HG03139 (cell line): ENCODE results near the gene SOS1.
"Not testable (repeated sequence)": the region's sequence is repeated elsewhere in the genome, so short reads cannot be mapped to it uniquely, and the experiment has no call there.

ENCODE experiments used
- ATAC-seq: cut with Tn5 transposase; IDR thresholded peaks from one replicate; pipeline ENCODE4 v1.9.1; 2021; ENCODE audit not compliant: unreplicated experiment

The SOS1 gene

DNA sequence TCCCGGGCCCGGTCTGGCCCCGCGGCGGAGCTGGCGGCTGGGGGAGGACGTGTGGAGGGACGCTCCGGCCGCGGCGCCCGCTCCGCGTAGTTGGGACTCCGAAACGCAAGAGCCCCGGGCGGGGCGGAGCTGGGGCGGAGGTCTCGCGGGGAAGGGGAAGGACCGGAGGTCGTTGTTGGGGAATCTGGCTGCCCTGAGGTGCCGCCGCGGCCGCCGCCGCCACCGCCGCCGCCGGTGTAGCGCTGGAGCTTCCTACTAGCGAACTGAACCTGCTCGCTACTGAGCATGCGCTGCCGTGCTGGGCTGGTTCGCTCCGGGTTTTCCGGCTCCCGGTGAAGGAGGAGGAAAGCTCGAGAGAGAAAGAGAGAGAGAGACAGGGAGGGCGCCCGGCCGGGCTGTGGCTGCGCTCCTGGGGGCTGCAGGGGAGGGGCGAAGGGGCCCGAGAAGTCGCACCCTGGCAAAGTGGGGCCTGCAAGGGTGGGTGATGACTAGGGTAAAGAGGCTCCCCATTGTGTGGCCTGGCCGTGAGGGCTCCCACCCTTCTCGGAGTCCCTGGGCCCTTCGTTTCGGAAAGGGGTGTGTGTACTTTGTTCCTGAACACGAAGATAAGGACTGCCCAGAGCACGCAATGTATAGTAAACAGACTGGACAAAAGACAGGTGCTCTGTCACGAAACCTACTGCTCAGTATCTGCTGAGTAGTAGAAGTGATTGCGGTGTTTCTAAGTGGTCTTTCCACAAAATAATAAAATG lies at the start of gene SOS1:
Gene SOS1 (minus strand): TSS at position 281 of the 752 bp plus-strand sequence. CDS start 629 bp downstream, outside the sequence.
- ATAC-seq: peak; percentile 41

DNA sequence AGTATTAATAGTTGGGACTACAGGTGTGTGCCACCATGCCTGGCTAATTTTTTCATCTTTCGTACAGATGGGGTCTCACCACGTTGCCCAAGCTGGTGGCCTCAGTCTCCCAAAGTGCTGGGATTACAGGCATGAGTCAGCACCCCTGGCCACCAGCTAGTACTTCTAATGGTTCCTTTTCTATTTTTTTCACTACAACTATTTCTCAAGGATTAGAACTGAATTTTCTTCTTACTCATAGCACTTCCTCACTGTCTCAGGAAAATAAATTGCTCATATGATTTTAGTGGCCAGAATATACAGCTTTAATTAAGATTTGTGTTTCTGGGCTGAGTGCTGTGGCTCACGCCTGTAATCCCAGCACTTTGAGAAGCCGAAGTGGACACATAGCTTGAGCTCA lies 43.2 kb upstream of the SOS1 start:
- no peak for ATAC-seq

GRCh38 chr2:39160982-39161381 lies 40.1 kb upstream of the SOS1 start:
- no peak for ATAC-seq

GRCh38 chr2:39159283-39159682 lies 38.4 kb upstream of the SOS1 start:
- ATAC-seq: no peak

- ATAC-seq: no peak
These were observed 37.5 kb upstream of the SOS1 start for GRCh38 chr2:39158351-39158750.

GRCh38 chr2:39156846-39157245 lies 36.0 kb upstream of the SOS1 start:
- no peak for ATAC-seq

- ATAC-seq: no peak
These were observed 35.3 kb upstream of the SOS1 start for GRCh38 chr2:39156107-39156506.

DNA sequence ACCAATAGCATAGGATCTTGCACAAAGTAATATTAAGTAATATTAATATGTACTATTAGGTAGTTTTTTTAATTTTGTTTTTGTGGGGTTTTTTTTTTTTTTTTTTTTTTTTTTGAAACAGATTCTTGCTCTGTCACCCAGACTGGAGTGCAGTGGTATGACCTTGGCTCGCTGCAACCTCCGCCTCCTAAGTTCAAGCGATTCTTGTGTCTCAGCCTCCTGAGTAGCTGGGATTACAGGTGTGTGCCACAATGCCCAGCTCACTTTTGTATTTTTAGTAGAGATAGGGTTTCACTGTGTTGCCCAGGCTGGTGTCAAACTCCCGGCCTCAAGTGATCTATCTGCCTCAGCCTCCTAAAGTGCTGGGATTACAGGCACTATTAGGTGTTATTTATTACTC lies 34.7 kb upstream of the SOS1 start:
- ATAC-seq: not testable (repeated sequence)

DNA sequence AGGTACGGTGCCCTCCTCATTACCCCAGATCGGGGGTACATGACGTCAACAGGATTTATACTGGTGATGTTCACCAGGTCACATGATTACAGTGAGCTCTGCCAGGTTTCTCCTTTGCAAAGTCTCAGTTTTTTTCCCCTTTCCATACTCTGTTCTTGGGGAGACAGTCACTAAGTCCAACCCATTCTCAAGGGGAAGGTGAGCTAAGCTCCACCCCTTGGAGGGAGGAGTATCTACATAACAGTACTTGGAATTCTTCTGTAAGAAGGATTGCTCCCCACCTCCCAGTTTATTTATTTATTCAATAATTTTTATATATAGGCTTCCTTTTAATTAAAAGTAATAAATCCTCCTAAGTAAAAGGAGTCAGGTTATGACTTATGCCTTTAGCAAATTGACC lies 34.1 kb upstream of the SOS1 start:
- ATAC-seq: no peak

- no peak for ATAC-seq
These were observed 32.5 kb upstream of the SOS1 start for GRCh38 chr2:39153312-39153711.

DNA sequence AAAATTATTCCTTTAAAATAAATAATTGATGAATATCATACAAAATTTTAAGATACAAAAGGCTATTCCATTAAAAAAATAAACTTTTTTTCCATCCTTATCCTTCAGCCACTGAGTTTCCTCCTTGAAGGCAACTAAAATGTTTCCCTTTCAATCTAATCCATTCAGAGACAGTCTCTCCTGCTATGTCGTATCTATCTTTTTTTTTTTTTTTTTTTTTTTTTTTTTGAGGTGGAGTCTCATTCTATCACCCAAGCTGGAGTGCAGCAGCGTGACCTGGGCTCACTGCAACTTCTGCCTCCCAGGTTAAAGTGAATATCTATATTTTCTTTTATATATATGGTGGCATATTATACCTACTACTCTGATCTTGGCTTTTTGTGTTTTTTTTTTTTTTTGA lies 31.7 kb upstream of the SOS1 start:
- ATAC-seq: no peak

DNA sequence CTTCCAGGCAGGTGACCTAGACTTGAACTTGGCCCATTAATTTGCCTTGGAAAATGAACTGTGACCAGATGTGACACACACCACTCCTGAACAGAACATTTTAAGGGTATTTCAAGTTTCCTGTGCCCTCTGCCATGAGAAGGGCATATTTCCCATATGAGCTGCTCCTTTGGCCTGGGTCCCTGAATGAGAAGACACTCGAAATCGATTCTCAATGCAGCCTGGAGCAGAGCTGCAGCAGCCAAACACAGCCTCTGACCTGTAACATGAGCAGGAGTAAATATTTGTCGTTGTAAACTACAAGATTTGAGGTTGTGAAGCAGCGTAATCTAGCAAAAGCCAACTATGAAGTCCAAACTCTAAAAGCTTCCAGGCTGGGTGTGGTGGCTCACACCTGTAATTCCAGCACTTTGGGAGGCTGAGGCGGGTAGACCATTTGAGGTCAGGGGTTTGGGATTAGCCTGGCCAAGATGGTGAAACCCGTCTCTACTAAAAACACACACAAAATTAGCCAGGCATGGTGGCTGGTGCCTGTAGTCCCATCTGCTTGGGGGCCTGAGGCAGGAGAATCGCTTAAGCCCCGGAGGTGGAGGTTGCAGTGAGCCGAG lies 30.1 kb upstream of the SOS1 start:
- ATAC-seq: no peak

DNA sequence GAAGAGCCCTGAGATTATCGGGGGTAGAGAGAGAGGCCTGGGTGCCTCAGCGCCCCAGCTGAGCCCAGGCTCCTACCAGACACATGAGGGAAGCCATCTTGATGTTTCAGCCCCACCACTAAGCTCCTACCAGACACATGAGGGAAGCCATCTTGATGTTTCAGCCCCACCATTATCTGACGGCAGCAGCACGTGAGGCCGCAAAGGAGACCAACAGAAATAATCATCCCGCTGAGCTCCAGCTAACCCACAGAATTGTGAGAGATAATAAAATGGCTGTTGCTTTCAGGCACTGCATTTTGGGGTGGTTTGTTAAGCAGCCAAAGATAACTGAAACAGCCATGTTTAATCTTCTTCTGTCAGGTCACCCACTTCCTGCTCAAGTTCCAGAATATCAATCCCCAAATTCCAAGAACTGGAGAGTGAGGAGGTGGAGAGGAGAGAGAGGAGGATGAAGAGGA lies 29.3 kb upstream of the SOS1 start:
- ATAC-seq: no peak

DNA sequence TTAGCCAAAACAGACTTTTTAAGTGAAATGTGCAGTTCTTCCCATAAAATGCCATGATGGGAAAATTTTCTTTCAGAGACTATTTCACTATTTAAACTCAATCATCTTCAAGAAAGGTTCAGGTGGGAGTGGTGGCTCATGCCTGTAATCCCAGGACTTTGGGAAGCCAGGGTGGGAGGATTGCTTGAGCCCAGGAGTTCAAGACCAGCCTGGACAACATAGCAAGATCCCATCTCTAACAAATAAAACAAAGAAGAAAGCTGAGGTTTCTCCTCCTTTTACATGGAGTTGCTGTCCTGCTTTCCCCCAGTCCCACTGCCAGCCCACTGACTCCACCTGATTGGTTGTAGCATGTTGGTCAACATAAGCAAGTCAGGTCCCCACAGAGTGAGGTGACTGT lies 25.8 kb upstream of the SOS1 start:
- no peak for ATAC-seq

DNA sequence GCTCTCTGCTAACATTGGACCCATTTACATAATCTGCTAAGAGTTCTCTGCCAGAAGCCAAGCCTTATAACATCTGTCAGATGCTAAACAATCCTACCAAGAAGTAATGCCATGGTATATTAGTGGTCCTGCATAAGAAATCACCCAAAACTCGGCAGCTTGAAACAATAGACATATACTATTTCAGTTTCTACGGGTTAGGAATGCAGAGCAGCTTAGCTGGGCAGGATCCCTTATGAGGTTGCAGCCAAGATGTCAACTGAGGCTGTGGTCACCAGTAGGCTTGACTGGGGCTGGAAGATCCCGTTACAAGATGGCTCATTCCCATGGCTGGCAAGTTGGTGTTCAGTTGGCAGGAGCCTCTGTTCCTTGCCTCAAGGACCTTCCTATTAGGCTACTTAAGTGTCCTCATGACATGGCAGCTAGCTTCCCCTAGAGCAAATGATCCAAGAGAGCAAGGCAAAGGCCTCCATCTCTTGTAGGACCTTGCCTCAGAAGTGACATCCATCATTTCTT lies 25.1 kb upstream of the SOS1 start:
- ATAC-seq: no peak

GRCh38 chr2:39144416-39144815 lies 23.6 kb upstream of the SOS1 start:
- no peak for ATAC-seq

DNA sequence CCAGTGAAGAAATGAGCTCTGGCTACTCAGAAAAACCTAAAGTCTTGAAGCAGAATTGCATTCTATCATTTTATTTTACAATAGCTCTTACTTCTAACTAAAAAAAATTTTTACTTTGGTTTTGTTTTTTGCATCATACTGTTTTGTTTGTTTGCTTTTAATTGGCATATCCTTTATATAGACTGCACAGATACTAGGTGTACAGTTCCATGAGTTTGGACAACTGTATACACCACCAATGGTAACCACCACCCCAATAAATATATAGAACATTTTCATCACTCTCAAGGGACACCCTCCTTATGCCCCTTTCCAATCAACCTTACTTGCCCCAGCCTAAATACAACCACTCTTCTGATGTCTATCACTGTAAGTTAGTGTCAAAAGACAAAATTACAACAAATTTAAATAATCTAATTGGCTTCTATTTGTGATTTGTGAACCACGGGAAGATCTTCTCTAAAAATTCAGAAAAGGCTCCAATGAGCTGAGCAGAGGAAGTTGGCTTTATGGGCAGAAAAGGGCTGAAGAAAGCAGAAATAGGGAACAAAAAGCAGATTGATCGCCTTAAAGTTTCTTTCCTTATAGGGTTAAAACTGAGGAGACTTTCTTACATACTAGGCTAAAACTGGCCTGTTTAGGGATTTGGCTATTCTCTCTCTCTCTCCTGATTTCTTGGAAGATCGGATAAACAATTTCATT lies 22.2 kb upstream of the SOS1 start:
- no peak for ATAC-seq

DNA sequence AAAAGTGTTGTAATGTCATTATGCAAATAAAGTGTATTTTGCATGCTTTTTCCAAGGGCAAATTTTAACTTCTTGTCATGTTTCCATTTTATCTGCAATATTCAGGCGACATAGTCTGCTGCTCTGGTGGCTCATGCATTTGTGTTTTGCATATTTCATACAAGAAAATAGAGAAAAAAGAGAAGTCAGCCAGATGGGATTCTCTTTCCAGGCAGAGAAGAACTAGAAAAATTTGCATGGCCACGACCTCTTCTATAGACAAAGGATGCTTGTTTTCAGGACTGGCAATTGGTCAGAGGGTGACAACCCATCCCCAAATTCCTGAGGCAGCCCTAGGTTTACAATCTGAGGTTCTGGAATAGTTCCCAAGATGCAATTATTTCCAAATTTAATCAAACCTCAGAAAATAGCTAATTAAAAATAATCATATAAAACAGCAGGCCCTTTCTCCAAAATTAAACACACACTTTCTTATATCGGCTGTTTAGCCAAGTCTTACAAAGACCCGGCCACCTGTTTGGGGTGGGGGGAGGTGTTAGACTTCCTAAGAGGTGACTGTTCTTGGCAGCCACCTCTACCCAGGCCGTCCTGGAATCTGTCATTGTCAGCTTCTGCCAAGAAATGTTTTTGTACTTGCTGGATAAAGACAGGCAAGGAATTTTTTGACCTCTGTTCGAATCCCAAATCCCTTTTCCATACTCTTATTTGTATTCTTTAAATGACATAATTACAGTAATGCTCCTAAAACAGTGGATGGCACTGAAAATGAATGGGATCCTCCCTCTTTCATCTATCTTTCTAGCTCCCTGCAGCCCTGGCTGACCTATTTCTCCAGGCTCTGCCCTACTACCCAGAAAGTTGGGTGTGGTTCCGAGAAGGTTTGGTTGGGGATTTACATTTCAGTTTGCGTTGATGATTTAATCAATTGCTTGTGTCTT lies 20.8 kb upstream of the SOS1 start:
- peak; percentile 49 for ATAC-seq

DNA sequence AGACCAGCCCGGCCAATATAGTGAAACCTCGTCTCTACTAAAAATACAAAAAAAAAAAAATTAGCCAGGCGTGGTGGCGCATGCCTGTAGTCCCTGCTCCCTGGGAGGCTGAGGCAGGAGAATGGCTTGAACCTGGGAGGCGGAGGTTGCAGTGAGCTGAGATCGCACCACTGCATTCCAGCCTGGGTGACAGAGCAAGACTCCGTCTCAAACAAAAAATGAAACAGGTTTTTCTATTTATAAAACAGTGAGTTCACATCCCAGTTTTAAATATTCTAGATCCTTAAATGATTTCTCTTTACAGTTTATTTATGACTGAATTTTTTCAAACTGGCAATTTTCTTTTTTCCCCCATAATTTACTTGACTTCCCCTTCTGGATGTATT lies 20.1 kb upstream of the SOS1 start:
- ATAC-seq: not testable (repeated sequence)

GRCh38 chr2:39140322-39140847 lies 19.5 kb upstream of the SOS1 start:
- ATAC-seq: no peak
